Kidney (tissue), 14 donors: ENCODE measurements around the gene SETD3. TPM values are rescaled to one million over a fixed set of nuclear protein-coding genes. Genes with fewer than 3 reads are reported as not detected.
A peak's percentile ranks its signal among the peaks of the same experiment; 100 is the strongest.

Source experiments
- DNase-seq, 5 donors: peaks; one replicate each; pipeline ENCODE4 v3.0.0-alpha.2; 2013 to 2020
- FAIRE-seq: peaks from 2 replicates; lab custom pipeline; 2012; peaks lifted over from hg19 to GRCh38; lab: Jason Lieb, UNC
- H3K27ac ChIP-seq, 2 donors: one replicate each; pipeline ENCODE4 v1.7.0; 2013; ENCODE audit warnings: low read depth in 2 of 2, low read length in 2 of 2, inconsistent platforms in 1 of 2
- H3K27me3 ChIP-seq: one replicate; pipeline ENCODE4 v1.7.1; 2013; ENCODE audit warnings: low read length, inconsistent platforms; ENCODE audit not compliant: control insufficient read depth, insufficient read depth
- H3K36me3 ChIP-seq, 3 donors: one replicate each; pipeline versions ENCODE4 v1.7.0 to v1.7.1; 2013; ENCODE audit warnings: low read length in 3 of 3, control low read depth in 1 of 3, inconsistent platforms in 1 of 3; ENCODE audit not compliant: insufficient read depth in 3 of 3, control insufficient read depth in 2 of 3
- H3K4me1 ChIP-seq, 3 donors: one replicate each; pipeline versions ENCODE4 v1.7.0 to v1.7.1; 2013; ENCODE audit warnings: low read length in 3 of 3, inconsistent platforms in 1 of 3, low read depth in 1 of 3; ENCODE audit not compliant: control insufficient read depth in 2 of 3, insufficient read depth in 2 of 3
- H3K4me3 ChIP-seq, 3 donors: one replicate each; pipeline versions ENCODE4 v1.7.0 to v1.8.1; 2013; ENCODE audit warnings: low read length in 3 of 3, control low read depth in 1 of 3, inconsistent platforms in 1 of 3
- H3K9ac ChIP-seq, 3 donors: one replicate each; pipeline versions ENCODE4 v1.7.0 to v1.7.1; 2013; ENCODE audit warnings: low read length in 3 of 3, control low read depth in 1 of 3, inconsistent platforms in 1 of 3
- H3K9me3 ChIP-seq, 3 donors: one replicate each; pipeline versions ENCODE4 v1.7.0 to v1.7.1; 2013; ENCODE audit warnings: low read length in 3 of 3, control low read depth in 1 of 3, inconsistent platforms in 1 of 3; ENCODE audit not compliant: control insufficient read depth in 2 of 3, insufficient read depth in 1 of 3
- CTCF ChIP-seq: IDR thresholded peaks from 3 replicates; pipeline ENCODE4 v1.5.1; 2012; ENCODE audit warnings: mild to moderate bottlenecking, moderate library complexity, borderline replicate concordance; ENCODE audit not compliant: insufficient read depth; ENCODE audit errors: extremely low read depth
- intact Hi-C: fragments of 100-400 bp; cut with DNase I; formaldehyde crosslinking; loops from one replicate; pipeline ENCODE4 v1.11.1; 2022
- polyA plus RNA-seq: library from polyadenylated mRNA; stranded (reverse); fragments of 350-450 nt; fragmentation: Illumina TruSeq; extraction: RNeasy Lipid Tissue Mini Kit (QIAGEN cat#74804); gene quantifications from one replicate; pipeline ENCODE4 v1.2.3, GENCODE V29; 2014; ENCODE audit warnings: low read depth, low replicate concordance; ENCODE audit not compliant: insufficient read depth
- total RNA-seq: library from RNA; stranded (reverse); fragmentation: NEBNext Ultra II Directional; extraction: Animal tissue kit (Norgen Biotek cat#: 25700); gene quantifications from one replicate; pipeline ENCODE4 v1.2.1, GENCODE V29; 2021
- donor health status: control.
- donor health status: control.
- donor health status: control.
- donor health status: control.
- donor health status: control.
- donor health status: DM: yes; HTN: yes; CAD: no.
- donor health status: Normal renal cell carcinoma (clear cell type).

Gene SETD3
- total and polyA plus RNA-seq, 2 donors from 2014 or later, result 74.0 to 85.6 TPM

- no peak for TF ChIP-seq CTCF
- Histone ChIP-seq H3K9me3 (no peaks in the 10 kb centered on the region), H3K27ac (no peak overlapping the region), H3K27me3 (no peaks in the 10 kb centered on the region), H3K4me3 (no peak overlapping the region), H3K36me3 (peaks cover 5 to 66% (median 42%) of the 10 kb centered on the region in 3 donors), H3K9ac (no peak overlapping the region), H3K4me1 (no peaks in the 10 kb centered on the region)
- no peak for DNase-seq
- intact Hi-C loops, result no loop called here
- no peak for FAIRE-seq
Observed at GRCh38 chr14:99497341-99497740, 16.7 kb upstream of the SETD3 start.

GRCh38 chr14:99484106-99484505, 3.4 kb upstream of the SETD3 start:
- peaks cover 0 to 12% (median 7%) of the 10 kb centered on the region in 3 donors for H3K4me1 ChIP-seq
- no peak for TF ChIP-seq CTCF
- intact Hi-C loops, result no loop called here

GRCh38 chr14:99481745-99482099, 1.1 kb upstream of the SETD3 start:
- Histone ChIP-seq H3K36me3 (no peaks in the 10 kb centered on the region), H3K4me1 (peaks cover 0 to 17% (median 14%) of the 10 kb centered on the region in 3 donors), H3K4me3 (peak overlapping the region; percentile 90 to 97 (median 93)), H3K9ac (peak overlapping the region; percentile 86 to 94 (median 87)), H3K9me3 (no peaks in the 10 kb centered on the region), H3K27me3 (no peaks in the 10 kb centered on the region), H3K27ac (peak overlapping the region; percentile 85 to 87)
- DNase-seq, result peak in 2 of 5 donors; percentile 44 to 52
- FAIRE-seq, result no peak
- intact Hi-C loops, result no loop called here
- TF ChIP-seq CTCF, result no peak

More at GRCh38 chr14:99484106-99484505, 3.4 kb upstream of the SETD3 start:
- no peaks in the 10 kb centered on the region for H3K9me3 ChIP-seq
- FAIRE-seq (no peak), DNase-seq (no peak)
- H3K27ac ChIP-seq, result no peak overlapping the region
- H3K4me3 ChIP-seq, result no peak overlapping the region
- no peaks in the 10 kb centered on the region for H3K27me3 ChIP-seq
- H3K36me3 ChIP-seq, result no peaks in the 10 kb centered on the region
- no peak overlapping the region for H3K9ac ChIP-seq
